Measurements from ENCODE around the gene DHX58. TPM values are rescaled to one million over a fixed set of nuclear protein-coding genes. Genes with fewer than 3 reads are reported as not detected.

The DHX58 gene
- total and polyA plus RNA-seq, 2 of the 4 experiments (the other 2 are of a cell fraction): 1.1 to 2.8 TPM

GRCh38 chr17:42067371-42068091 lies 45.0 kb downstream of the DHX58 start (continued):
- no peak for TF ChIP-seq BHLHE40 (IDR thresholded peaks at IDR 0.05; ENCODE audit: low read depth, low read length)

GRCh38 chr17:42065201-42065600 lies 47.3 kb downstream of the DHX58 start:
- no peak overlapping the region for H2AK9ac ChIP-seq (replicated peaks; ENCODE audit: low read depth, low read length, poor library complexity)
- no peaks in the 10 kb centered on the region for H3K9me1 ChIP-seq (ENCODE audit: insufficient read depth, low read length)
- H3K4me2 ChIP-seq (ENCODE audit: low read depth, low read length): no peak overlapping the region
- in situ Hi-C loops (cut with MboI; ENCODE audit: low sequenced_read_pairs) (no loop called here), dilution Hi-C loops (cut with HindIII; ENCODE audit: low sequenced_read_pairs, unreplicated experiment) (no loop called here), intact Hi-C loops (cut with micrococcal nuclease) (no loop called here)
- H3K14ac ChIP-seq (replicated peaks; ENCODE audit: low read depth, low read length): no peak overlapping the region
- no peak for DNase-seq
- no peaks in the 10 kb centered on the region for H3K9me3 ChIP-seq (ENCODE audit: control insufficient read depth, insufficient read depth, low read length)
- H2BK120ac ChIP-seq (ENCODE audit: low read depth, low read length): no peak overlapping the region
- no peak overlapping the region for H3K23ac ChIP-seq (ENCODE audit: low read depth, low read length)
- no peaks in the 10 kb centered on the region for H3K36me3 ChIP-seq (ENCODE audit: control insufficient read depth, insufficient read depth, low read length)
- no peak overlapping the region for H4K8ac ChIP-seq (ENCODE audit: low read depth in 2 of 2, low read length in 2 of 2)
- no peaks in the 10 kb centered on the region for H3K79me1 ChIP-seq (ENCODE audit: low read depth in 1 of 2, low read length in 2 of 2)
- ChIA-PET POLR2A (ENCODE audit: unreplicated experiment) (no interaction called here), CTCF (interaction anchor here (0.6 to 1.5 kb wide), 2 partner anchors 36 to 43 kb away, joined by 3 to 5 read pairs; no protein-coding TSS in a partner anchor)
- ATAC-seq (ENCODE audit: low read depth): no peak
- no peak overlapping the region for H2BK20ac ChIP-seq (ENCODE audit: low read depth, low read length)
- no peak overlapping the region for H3K56ac ChIP-seq (ENCODE audit: extremely low read depth, insufficient read depth, low read length)
- H3K4me1 ChIP-seq (ENCODE audit: control insufficient read depth, insufficient read depth, low read length): no peaks in the 10 kb centered on the region
- H4K20me1 ChIP-seq (ENCODE audit: insufficient read depth, low read length): no peaks in the 10 kb centered on the region; the same call in 1 of the 2 replicates
- WGBS, 2 experiments (ENCODE audit: extremely low coverage in 2 of 2, insufficient read length in 1 of 2): 50% methylated on average over 1 of the region's 2 CpGs; no CpG with 5 or more reads in 1 of the 2 experiments
- no peak overlapping the region for H2AFZ ChIP-seq (replicated peaks; ENCODE audit: low read length, poor library complexity)
- H3K4me3 ChIP-seq (ENCODE audit: insufficient read depth, low read depth, low read length): no peak overlapping the region
- H3K18ac ChIP-seq (ENCODE audit: low read depth, low read length): no peak overlapping the region
- no peak overlapping the region for H2BK15ac ChIP-seq (ENCODE audit: low read depth, low read length)
- H3K27ac ChIP-seq (ENCODE audit: insufficient read depth, low read length): no peak overlapping the region
- no peak overlapping the region for H3K9ac ChIP-seq (ENCODE audit: low read depth, low read length)
- H2BK5ac ChIP-seq (ENCODE audit: low read depth, low read length, poor library complexity, severe bottlenecking): no peak overlapping the region
- H3K27me3 ChIP-seq (ENCODE audit: control insufficient read depth, insufficient read depth, low read length): peaks cover 47% of the 10 kb centered on the region
- TF ChIP-seq MAZ (IDR thresholded peaks at IDR 0.05; ENCODE audit: borderline replicate concordance, low read depth, low read length): no peak
- no peak for TF ChIP-seq FOS (IDR thresholded peaks at IDR 0.05; ENCODE audit: low read depth, low read length)
- no peak for TF ChIP-seq RFX5 (IDR thresholded peaks at IDR 0.05; ENCODE audit: low read depth, low read length)
- no peak for TF ChIP-seq CTCF (conservative IDR thresholded peaks at IDR 0.05; ENCODE audit: low read depth, low read length)
- no peak for TF ChIP-seq USF2 (IDR thresholded peaks at IDR 0.05; ENCODE audit: low read depth, low read length)
- TF ChIP-seq MXI1 (IDR thresholded peaks at IDR 0.05; ENCODE audit: borderline replicate concordance, low read depth, low read length): no peak
- TF ChIP-seq POLR2A (IDR thresholded peaks at IDR 0.05; ENCODE audit: low read depth, low read length): no peak
- TF ChIP-seq RAD21 (IDR thresholded peaks at IDR 0.05; ENCODE audit: low read length): no peak
- no peak for TF ChIP-seq BHLHE40 (IDR thresholded peaks at IDR 0.05; ENCODE audit: low read depth, low read length)
- TF ChIP-seq CHD1 (IDR thresholded peaks at IDR 0.05; ENCODE audit: low read depth, low read length): no peak
- no TSS peak for BruUV-seq (replicated peaks)
- H2AK5ac ChIP-seq (ENCODE audit: low read depth, low read length): no peak overlapping the region
- H4K91ac ChIP-seq (ENCODE audit: insufficient read depth, low read depth, low read length): no peak overlapping the region
- no peak overlapping the region for H3K4ac ChIP-seq (ENCODE audit: low read depth, low read length)
- H4K5ac ChIP-seq (ENCODE audit: low read depth, low read length): no peak overlapping the region
